Cardiac muscle cell (in vitro differentiated cells and primary cell): ENCODE results near the gene P4HTM. TPM values are rescaled to one million over a fixed set of nuclear protein-coding genes. Genes with fewer than 3 reads are reported as not detected.

Source experiments
- DNase-seq, 2 donors: peaks; one replicate each; pipeline versions ENCODE4 v3.0.0 to v3.0.0-alpha.2; 2010 to 2017; ENCODE audit warnings: low read depth in 1 of 2, low spot score in 1 of 2
- H3K27ac ChIP-seq: fragments of 200-600 bp; sonication (generic); 2 replicates; pipeline ENCODE4 v1.5.1; 2016
- H3K27me3 ChIP-seq: fragments of 200-600 bp; sonication (generic); 2 replicates; pipeline ENCODE4 v1.6.0; 2016; ENCODE audit warnings: control low read depth
- H3K36me3 ChIP-seq: fragments of 200-600 bp; sonication (generic); 2 replicates; pipeline ENCODE4 v1.5.1; 2016; ENCODE audit warnings: control low read depth
- H3K4me1 ChIP-seq: fragments of 200-600 bp; sonication (generic); 2 replicates; pipeline ENCODE4 v1.8.1; 2017; ENCODE audit warnings: low read depth, mild to moderate bottlenecking, mixed run types
- H3K4me3 ChIP-seq: fragments of 200-600 bp; sonication (generic); 2 replicates; pipeline ENCODE4 v1.5.1; 2016; ENCODE audit warnings: mild to moderate bottlenecking
- H3K9me3 ChIP-seq: fragments of 200-600 bp; sonication (generic); 2 replicates; pipeline ENCODE4 v1.5.1; 2017; ENCODE audit warnings: low read depth, mild to moderate bottlenecking, control low read depth
- polyA plus RNA-seq: library from polyadenylated mRNA; unstranded; fragments of >200 nt; fragmentation: Nextera tagmentation; extraction: Ambion mirVana; gene quantifications from 2 replicates; pipeline ENCODE4 v1.2.1, GENCODE V29; 2016
- total RNA-seq: library from RNA; depleted of rRNA; stranded (reverse); fragments of >200 nt; gene quantifications from 2 replicates; pipeline ENCODE4 v1.2.3, GENCODE V29; 2016
- TF ChIP-seq, protein P1 (sequence below): IDR thresholded peaks from 2 replicates; pipeline ENCODE4 v1.5.1; 2012; ENCODE audit warnings: low read depth, mild to moderate bottlenecking, low read length

P4HTM gene
- total and polyA plus RNA-seq, 2 experiments from 2014 or later, result 60.4 to 76.5 TPM

GRCh38 chr3:48974076-48974864 lies 15.8 kb upstream of the P4HTM start:
- Histone ChIP-seq H3K4me3 (no peak overlapping the region), H3K27me3 (no peaks in the 10 kb centered on the region), H3K9me3 (no peaks in the 10 kb centered on the region), H3K36me3 (peaks cover 61% of the 10 kb centered on the region), H3K4me1 (no peaks in the 10 kb centered on the region), H3K27ac (no peak overlapping the region)
- no peak for DNase-seq
- TF ChIP-seq, protein P1, sequence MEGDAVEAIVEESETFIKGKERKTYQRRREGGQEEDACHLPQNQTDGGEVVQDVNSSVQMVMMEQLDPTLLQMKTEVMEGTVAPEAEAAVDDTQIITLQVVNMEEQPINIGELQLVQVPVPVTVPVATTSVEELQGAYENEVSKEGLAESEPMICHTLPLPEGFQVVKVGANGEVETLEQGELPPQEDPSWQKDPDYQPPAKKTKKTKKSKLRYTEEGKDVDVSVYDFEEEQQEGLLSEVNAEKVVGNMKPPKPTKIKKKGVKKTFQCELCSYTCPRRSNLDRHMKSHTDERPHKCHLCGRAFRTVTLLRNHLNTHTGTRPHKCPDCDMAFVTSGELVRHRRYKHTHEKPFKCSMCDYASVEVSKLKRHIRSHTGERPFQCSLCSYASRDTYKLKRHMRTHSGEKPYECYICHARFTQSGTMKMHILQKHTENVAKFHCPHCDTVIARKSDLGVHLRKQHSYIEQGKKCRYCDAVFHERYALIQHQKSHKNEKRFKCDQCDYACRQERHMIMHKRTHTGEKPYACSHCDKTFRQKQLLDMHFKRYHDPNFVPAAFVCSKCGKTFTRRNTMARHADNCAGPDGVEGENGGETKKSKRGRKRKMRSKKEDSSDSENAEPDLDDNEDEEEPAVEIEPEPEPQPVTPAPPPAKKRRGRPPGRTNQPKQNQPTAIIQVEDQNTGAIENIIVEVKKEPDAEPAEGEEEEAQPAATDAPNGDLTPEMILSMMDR, result no peak

GRCh38 chr3:48979451-48979850 lies 10.6 kb upstream of the P4HTM start:
- Histone ChIP-seq H3K4me3 (no peak overlapping the region), H3K9me3 (no peaks in the 10 kb centered on the region), H3K4me1 (no peaks in the 10 kb centered on the region), H3K36me3 (peaks cover 56% of the 10 kb centered on the region), H3K27ac (no peak overlapping the region), H3K27me3 (no peaks in the 10 kb centered on the region)
- TF ChIP-seq, protein P1, result no peak
- DNase-seq, result no peak

- no peak for DNase-seq
- H3K36me3 ChIP-seq, result peaks cover 47% of the 10 kb centered on the region
- TF ChIP-seq, protein P1, result no peak
Observed at GRCh38 chr3:48980295-48980694, 9.7 kb upstream of the P4HTM start.

DNA sequence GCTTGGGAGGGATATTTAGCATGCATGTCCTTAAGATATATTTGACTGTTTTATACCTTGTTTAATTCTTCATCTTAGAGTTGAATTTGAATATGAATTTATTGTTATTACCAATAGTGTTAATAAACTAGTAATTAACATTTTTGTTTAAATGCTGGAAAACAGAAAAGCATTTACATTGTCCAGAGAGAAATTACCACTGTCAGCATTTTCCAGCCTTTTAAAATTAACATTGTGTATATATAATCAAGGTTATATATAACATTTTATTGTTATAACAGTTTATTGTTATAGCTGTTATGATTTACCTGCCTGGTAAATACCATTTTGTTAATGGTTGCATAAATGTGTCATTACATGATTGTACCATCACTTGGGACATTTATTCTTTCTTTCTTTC lies 8.0 kb upstream of the P4HTM start:
- Histone ChIP-seq H3K4me1 (no peaks in the 10 kb centered on the region), H3K27me3 (no peaks in the 10 kb centered on the region), H3K36me3 (peaks cover 40% of the 10 kb centered on the region), H3K9me3 (no peaks in the 10 kb centered on the region), H3K4me3 (no peak overlapping the region), H3K27ac (no peak overlapping the region)
- TF ChIP-seq, protein P1, result no peak
- no peak for DNase-seq

More at GRCh38 chr3:48980295-48980694, 9.7 kb upstream of the P4HTM start:
- H3K27me3 ChIP-seq, result no peaks in the 10 kb centered on the region
- no peak overlapping the region for H3K27ac ChIP-seq
- no peak overlapping the region for H3K4me3 ChIP-seq
- H3K9me3 ChIP-seq, result no peaks in the 10 kb centered on the region
- H3K4me1 ChIP-seq, result no peaks in the 10 kb centered on the region

GRCh38 chr3:48982686-48983085 lies 7.4 kb upstream of the P4HTM start:
- H3K27ac ChIP-seq, result peak overlapping the region; percentile 57
- H3K9me3 ChIP-seq, result no peaks in the 10 kb centered on the region
- no peaks in the 10 kb centered on the region for H3K4me1 ChIP-seq
- TF ChIP-seq, protein P1, result no peak
- no peak for DNase-seq
- peaks cover 36% of the 10 kb centered on the region for H3K36me3 ChIP-seq
- H3K4me3 ChIP-seq, result no peak overlapping the region
- H3K27me3 ChIP-seq, result no peaks in the 10 kb centered on the region
